Sigmoid colon (tissue), 4 donors: ENCODE results near the gene PTPA.

ENCODE experiments used
- EP300 ChIP-seq, 4 donors: sonication (generic); formaldehyde crosslinking; IDR thresholded peaks; one replicate each; pipeline ENCODE4 v1.6.1; 2017; ENCODE audit warnings: antibody characterized with exemption in 4 of 4
- POLR2A ChIP-seq, 2 donors: fragments of 450-650 bp; IDR thresholded peaks; one replicate each; pipeline ENCODE4 v1.6.1; 2016; ENCODE audit warnings: antibody characterized with exemption in 2 of 2, mild to moderate bottlenecking in 2 of 2, moderate library complexity in 2 of 2
- POLR2AphosphoS5 ChIP-seq, 4 donors: sonication (generic); formaldehyde crosslinking; IDR thresholded peaks; one replicate each; pipeline ENCODE4 v1.6.1; 2017; ENCODE audit warnings: antibody characterized with exemption in 4 of 4
- TF ChIP-seq, protein P1 (sequence below), 4 experiments: fragments of 450-650 bp in 3 of 4; fragments of 200-600 bp in 1 of 4; IDR thresholded peaks; one replicate each; pipeline ENCODE4 v1.5.1; 2016 to 2019; ENCODE audit warnings: antibody characterized with exemption in 4 of 4, mild to moderate bottlenecking in 3 of 4, moderate library complexity in 2 of 4

GRCh38 chr9:129080601-129081387, 30.4 kb upstream of the PTPA start, which contains the start of gene DOLPP1:
- TF ChIP-seq, protein P1, sequence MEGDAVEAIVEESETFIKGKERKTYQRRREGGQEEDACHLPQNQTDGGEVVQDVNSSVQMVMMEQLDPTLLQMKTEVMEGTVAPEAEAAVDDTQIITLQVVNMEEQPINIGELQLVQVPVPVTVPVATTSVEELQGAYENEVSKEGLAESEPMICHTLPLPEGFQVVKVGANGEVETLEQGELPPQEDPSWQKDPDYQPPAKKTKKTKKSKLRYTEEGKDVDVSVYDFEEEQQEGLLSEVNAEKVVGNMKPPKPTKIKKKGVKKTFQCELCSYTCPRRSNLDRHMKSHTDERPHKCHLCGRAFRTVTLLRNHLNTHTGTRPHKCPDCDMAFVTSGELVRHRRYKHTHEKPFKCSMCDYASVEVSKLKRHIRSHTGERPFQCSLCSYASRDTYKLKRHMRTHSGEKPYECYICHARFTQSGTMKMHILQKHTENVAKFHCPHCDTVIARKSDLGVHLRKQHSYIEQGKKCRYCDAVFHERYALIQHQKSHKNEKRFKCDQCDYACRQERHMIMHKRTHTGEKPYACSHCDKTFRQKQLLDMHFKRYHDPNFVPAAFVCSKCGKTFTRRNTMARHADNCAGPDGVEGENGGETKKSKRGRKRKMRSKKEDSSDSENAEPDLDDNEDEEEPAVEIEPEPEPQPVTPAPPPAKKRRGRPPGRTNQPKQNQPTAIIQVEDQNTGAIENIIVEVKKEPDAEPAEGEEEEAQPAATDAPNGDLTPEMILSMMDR (IDR thresholded peaks at IDR 0.05) = no peak
- TF ChIP-seq POLR2A (IDR thresholded peaks at IDR 0.05) (peak; percentile 35 to 76), EP300 (IDR thresholded peaks at IDR 0.05) (no peak), POLR2AphosphoS5 (IDR thresholded peaks at IDR 0.05) (peak; percentile 28 to 90 (median 78))
